Fibroblast of pulmonary artery (primary cell): ENCODE results near the gene SSMEM1.

ENCODE experiments used
- DNase-seq: peaks from one replicate; pipeline ENCODE4 v3.0.0-alpha.2; 2010; ENCODE audit warnings: low read depth
- H3K4me3 ChIP-seq: replicated peaks from 2 replicates; pipeline ENCODE4 v1.5.1; 2011; ENCODE audit warnings: low read depth, mild to moderate bottlenecking, control low read depth, low read length, moderate library complexity
- TF ChIP-seq, protein P1 (sequence below): IDR thresholded peaks from 2 replicates; pipeline ENCODE4 v1.5.1; 2011; ENCODE audit warnings: mild to moderate bottlenecking, control low read depth, low read length, inconsistent platforms; ENCODE audit errors: missing control alignments

SSMEM1 gene

DNA sequence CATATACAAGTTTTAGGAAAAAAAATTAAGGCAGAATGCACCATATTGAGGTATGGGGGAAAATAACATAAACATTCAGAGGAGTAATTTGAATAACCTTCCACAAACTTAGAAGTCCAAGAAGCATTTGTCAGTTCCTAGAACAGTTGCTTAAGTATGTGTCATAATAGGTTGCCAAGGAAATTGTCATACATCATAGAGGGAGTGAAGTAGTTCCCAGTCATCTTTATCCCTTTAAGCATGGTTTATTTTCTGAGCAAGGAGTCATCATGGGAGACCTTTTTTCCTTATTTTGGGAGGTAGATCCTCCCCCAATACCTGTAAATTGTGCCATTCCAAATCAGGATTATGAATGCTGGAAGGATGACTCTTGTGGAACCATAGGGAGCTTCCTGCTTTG lies at the start of gene SSMEM1:
TSS of gene SSMEM1 (plus strand) at position 219 of the 400 bp plus-strand sequence. CDS start at position 270, 51 bp downstream.
- TF ChIP-seq, protein P1, sequence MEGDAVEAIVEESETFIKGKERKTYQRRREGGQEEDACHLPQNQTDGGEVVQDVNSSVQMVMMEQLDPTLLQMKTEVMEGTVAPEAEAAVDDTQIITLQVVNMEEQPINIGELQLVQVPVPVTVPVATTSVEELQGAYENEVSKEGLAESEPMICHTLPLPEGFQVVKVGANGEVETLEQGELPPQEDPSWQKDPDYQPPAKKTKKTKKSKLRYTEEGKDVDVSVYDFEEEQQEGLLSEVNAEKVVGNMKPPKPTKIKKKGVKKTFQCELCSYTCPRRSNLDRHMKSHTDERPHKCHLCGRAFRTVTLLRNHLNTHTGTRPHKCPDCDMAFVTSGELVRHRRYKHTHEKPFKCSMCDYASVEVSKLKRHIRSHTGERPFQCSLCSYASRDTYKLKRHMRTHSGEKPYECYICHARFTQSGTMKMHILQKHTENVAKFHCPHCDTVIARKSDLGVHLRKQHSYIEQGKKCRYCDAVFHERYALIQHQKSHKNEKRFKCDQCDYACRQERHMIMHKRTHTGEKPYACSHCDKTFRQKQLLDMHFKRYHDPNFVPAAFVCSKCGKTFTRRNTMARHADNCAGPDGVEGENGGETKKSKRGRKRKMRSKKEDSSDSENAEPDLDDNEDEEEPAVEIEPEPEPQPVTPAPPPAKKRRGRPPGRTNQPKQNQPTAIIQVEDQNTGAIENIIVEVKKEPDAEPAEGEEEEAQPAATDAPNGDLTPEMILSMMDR: no peak
- H3K4me3 ChIP-seq: no peak within 1 kb of the TSS
- DNase-seq: peak; percentile 70

DNA sequence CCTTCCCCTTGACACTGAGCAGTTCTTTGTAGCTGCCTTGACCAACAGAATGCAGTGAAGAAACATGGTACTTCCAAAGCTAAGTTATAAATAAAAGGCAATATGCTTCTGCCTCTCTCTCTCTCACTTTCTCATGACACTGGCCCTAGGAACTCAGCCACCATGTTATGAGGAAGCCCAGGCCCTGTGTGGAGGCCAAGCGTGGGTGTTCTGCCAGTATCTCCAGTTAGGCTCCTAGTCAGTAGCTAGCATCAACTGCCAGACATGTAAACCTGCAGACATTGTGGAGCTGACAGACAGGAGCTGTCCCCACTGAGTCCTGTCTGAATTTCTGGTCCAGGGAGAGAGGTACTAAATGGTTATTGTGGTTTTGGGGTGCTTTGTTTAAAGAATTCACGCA lies 47.6 kb upstream of the SSMEM1 start:
- TF ChIP-seq, protein P1: no peak
- no peak overlapping the region for H3K4me3 ChIP-seq
- DNase-seq: no peak

GRCh38 chr7:130160455-130160854 lies 47.2 kb upstream of the SSMEM1 start:
- H3K4me3 ChIP-seq: no peak overlapping the region
- TF ChIP-seq, protein P1: no peak
- DNase-seq: no peak

DNA sequence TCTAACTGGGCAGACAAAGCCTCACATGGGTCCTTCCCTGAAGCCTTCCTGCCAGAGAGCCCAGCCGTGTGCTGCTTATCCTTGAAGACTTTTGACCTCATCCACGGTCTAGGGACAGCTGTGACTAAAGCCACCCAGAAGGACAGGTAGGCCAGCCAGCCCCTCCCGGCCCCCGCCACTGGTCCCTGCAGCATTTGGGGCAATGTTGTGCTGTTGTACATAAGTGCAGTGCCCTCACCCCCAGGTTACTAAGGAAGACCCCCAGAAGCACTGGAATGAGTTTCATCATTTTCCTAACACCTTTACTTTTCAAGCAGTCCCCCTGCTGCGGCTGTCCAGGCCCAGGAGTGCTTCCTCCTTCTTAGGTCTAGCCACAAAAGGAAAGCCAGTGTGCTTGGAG lies 45.5 kb upstream of the SSMEM1 start:
- TF ChIP-seq, protein P1: no peak
- no peak for DNase-seq
- no peak overlapping the region for H3K4me3 ChIP-seq

DNA sequence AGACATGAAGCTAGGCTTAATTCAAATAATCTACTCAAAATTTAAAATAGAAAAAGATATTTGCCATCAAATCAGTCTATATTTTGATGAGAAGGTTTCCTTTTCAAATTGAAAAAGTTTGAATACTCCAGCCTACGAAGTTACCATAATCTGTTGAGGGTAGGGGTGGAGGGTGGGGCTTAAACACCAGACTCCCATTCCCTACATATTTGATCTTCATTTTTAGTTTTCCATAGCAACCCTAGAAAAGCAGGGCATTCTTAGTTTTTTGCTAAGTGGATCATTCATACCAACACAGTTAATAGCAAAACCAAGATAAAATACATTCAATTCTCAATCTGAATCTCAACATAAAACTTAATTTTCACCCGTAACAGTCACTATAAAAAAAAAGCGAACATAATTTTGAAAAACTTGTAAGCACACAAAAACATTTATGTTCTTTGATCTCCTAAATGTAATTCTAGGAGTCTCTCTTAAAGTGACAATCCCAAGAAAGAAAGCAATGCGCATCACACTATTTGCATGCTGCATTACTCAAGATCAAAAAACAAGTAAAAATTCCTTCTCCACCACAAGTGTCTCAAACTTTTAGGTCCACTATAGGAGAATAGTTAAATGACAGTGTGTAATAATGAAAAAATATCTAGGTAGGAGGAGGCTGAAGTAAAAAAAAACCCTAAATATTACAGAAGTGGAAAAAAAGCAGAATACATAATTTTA lies 33.3 kb upstream of the SSMEM1 start:
- no peak overlapping the region for H3K4me3 ChIP-seq
- TF ChIP-seq, protein P1: no peak
- DNase-seq: no peak

DNA sequence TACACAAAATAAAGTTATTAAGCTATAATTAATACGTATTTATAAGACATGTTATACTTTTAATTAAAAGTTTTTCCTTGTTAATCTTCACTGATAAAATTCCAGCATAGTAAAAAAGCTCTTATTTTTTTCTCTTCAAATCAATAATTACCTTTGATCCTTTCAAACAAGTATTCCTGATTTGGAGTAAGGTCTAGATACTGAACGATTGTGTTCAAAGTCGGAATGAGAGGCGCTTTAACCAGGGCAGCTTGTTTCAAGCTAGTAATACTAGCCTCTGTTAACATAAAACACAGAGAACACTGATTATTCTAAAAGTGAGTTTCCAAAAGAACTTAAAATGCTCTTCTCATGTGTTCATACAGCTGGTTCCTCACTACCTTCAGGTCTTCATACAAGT lies 29.4 kb upstream of the SSMEM1 start:
- H3K4me3 ChIP-seq: no peak overlapping the region
- TF ChIP-seq, protein P1: no peak
- DNase-seq: no peak

- no peak overlapping the region for H3K4me3 ChIP-seq
- TF ChIP-seq, protein P1: no peak
- no peak for DNase-seq
Measured at GRCh38 chr7:130179631-130180030, 28.0 kb upstream of the SSMEM1 start.
